Breast epithelium (tissue), 3 donors: Measurements from ENCODE around the gene IARS2.
"Not testable (repeated sequence)": the region's sequence is repeated elsewhere in the genome, so short reads cannot be mapped to it uniquely, and the experiment has no call there.

Experiments used
- CTCF ChIP-seq, 3 donors: fragments of 450-650 bp; IDR thresholded peaks; one replicate each; pipeline ENCODE4 v1.5.1; 2016 to 2017; ENCODE audit warnings: antibody characterized with exemption in 3 of 3, mild to moderate bottlenecking in 3 of 3, moderate library complexity in 3 of 3
- POLR2A ChIP-seq: fragments of 450-650 bp; IDR thresholded peaks from one replicate; pipeline ENCODE4 v1.6.1; 2016; ENCODE audit warnings: antibody characterized with exemption, mild to moderate bottlenecking, moderate library complexity

- TF ChIP-seq CTCF (IDR thresholded peaks at IDR 0.05); POLR2A: not testable (repeated sequence)
Measured at GRCh38 chr1:220086261-220086686, 7.7 kb upstream of the IARS2 start.
